ENCODE results near the gene DMPK.

DMPK gene

GRCh38 chr19:45782162-45782691, at the start of gene DMPK:
TSS of gene DMPK (minus strand) at chr19:45782490. CDS start at chr19:45782352, 138 bp downstream.
- DNase-seq (ENCODE audit: low read depth, low spot score), result no peak

GRCh38 chr19:45828945-45829344, 46.7 kb upstream of the DMPK start:
- no peak for DNase-seq (ENCODE audit: low read depth, low spot score)

- no peak for DNase-seq (ENCODE audit: low read depth, low spot score)
Measured at GRCh38 chr19:45828523-45828922, 46.2 kb upstream of the DMPK start.

- no peak for DNase-seq (ENCODE audit: low read depth, low spot score)
Measured at GRCh38 chr19:45827459-45828093, 45.3 kb upstream of the DMPK start.

GRCh38 chr19:45826934-45827333, 44.6 kb upstream of the DMPK start:
- no peak for DNase-seq (ENCODE audit: low read depth, low spot score)

- no peak for DNase-seq (ENCODE audit: low read depth, low spot score)
Measured at GRCh38 chr19:45825917-45826893, 43.9 kb upstream of the DMPK start.

GRCh38 chr19:45825263-45825605, 42.9 kb upstream of the DMPK start:
- no peak for DNase-seq (ENCODE audit: low read depth, low spot score)

- no peak for DNase-seq (ENCODE audit: low read depth, low spot score)
Measured at GRCh38 chr19:45824531-45825262, 42.4 kb upstream of the DMPK start.

GRCh38 chr19:45824041-45824471, 41.8 kb upstream of the DMPK start:
- no peak for DNase-seq (ENCODE audit: low read depth, low spot score)

GRCh38 chr19:45823182-45823581, 40.9 kb upstream of the DMPK start:
- no peak for DNase-seq (ENCODE audit: low read depth, low spot score)

GRCh38 chr19:45822716-45823115, 40.4 kb upstream of the DMPK start:
- no peak for DNase-seq (ENCODE audit: low read depth, low spot score)

- no peak for DNase-seq (ENCODE audit: low read depth, low spot score)
Measured at GRCh38 chr19:45821570-45821969, 39.3 kb upstream of the DMPK start.

GRCh38 chr19:45821103-45821521, 38.8 kb upstream of the DMPK start:
- no peak for DNase-seq (ENCODE audit: low read depth, low spot score)

- DNase-seq (ENCODE audit: low read depth, low spot score), result no peak
Measured at GRCh38 chr19:45820413-45821102, 38.3 kb upstream of the DMPK start.

- DNase-seq (ENCODE audit: low read depth, low spot score), result no peak
Measured at GRCh38 chr19:45819769-45820168, 37.5 kb upstream of the DMPK start.

- DNase-seq (ENCODE audit: low read depth, low spot score), result peak; percentile 70
Measured at GRCh38 chr19:45817725-45818301, 35.5 kb upstream of the DMPK start.

GRCh38 chr19:45817010-45817724, 34.9 kb upstream of the DMPK start:
- DNase-seq (ENCODE audit: low read depth, low spot score), result peak; percentile 99

- DNase-seq (ENCODE audit: low read depth, low spot score), result no peak
Measured at GRCh38 chr19:45816236-45817009, 34.1 kb upstream of the DMPK start.

GRCh38 chr19:45815481-45816216, 33.4 kb upstream of the DMPK start:
- DNase-seq (ENCODE audit: low read depth, low spot score), result peak; percentile 76

All from ELF-1 (cell line).